ENCODE results near the gene SLC26A1. TPM values are rescaled to one million over a fixed set of nuclear protein-coding genes. Genes with fewer than 3 reads are reported as not detected.
A peak's percentile ranks its signal among the peaks of the same experiment; 100 is the strongest.

Gene SLC26A1
- total RNA-seq, 1 donor from 2014 or later = not detected

DNA sequence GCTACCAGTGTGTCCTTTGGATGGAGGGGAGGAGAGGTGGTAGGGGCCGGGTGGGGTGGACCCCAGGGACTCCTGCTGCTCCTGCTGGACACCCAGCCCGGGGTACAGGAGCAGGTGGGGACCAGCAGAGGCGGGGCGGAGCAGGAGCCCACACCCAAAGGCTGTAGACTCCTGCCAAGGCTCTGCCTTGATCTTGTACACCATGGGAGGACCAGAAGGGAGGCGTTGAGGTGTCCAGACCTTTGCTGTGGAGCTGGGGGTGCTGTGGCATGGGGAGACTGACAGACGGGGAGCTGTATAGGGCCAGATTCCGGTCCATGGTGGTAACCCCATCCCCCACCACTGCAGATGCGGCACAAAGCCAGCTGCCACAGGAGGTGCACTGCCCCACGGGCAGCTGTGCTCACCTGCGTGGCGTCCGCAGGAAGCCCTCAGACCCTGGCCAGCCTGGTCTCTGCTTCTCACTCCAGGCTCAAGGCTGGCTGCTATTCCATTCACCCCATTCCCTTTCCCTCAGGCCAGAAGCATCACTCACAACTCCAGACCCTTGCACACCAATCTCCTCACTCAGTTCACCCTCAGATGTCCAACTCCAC, 5.0 kb upstream of the SLC26A1 start:
- no peak for DNase-seq

DNA sequence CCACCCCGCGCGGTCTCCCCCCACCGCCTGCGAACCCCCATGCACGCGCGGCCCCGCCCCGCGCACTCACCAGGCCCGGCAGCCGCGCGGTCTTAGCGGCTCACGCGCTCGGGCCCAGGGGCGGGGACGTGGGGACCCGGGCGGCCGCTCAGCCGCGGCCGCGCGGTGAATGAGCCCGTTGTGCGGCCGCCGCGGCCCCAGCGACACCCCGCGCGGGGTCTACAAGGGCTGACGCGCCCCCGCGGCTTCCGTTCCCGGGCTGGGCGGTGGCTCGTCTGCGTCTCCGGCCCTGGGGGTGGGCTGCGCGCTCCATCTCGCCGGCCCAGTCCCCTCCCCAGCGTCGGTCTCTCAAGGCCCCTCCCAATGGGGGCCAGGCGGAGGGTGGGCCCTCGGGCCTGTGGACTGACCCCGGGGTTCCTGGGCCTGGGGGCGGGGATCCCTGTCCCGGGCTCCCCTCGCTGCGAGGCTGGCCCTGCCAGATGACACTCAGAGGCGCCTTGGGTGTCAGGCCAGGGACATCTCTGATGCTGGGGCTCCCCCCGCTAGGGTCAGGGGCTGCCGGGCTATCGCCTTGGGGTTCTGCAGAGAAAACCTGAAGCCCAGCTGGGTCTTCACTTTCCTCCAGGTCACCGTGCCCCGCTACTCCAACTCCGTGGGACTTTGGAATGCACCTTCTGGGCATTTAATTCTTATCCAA, 4.3 kb upstream of the SLC26A1 start:
- peak; percentile 28 for DNase-seq

DNA sequence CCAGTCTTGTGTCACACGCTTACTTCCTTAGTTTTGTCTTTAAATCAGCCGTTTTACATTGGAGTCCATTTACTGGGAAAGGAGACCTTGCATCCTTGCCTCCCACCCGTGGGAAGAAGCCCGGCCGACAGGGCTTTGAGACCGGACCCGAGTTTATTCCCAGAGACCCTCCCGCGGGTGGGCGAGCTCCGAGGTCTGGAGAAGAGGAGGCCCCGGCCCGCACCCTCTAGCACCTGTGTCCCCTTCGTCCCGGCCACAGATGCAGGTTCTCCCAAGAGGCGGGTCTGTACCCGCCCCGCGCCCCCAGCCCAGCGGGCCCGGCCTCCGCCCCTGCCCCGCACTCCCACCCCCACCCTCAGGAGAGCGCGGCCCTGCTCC, 3.8 kb upstream of the SLC26A1 start:
- DNase-seq = no peak

DNA sequence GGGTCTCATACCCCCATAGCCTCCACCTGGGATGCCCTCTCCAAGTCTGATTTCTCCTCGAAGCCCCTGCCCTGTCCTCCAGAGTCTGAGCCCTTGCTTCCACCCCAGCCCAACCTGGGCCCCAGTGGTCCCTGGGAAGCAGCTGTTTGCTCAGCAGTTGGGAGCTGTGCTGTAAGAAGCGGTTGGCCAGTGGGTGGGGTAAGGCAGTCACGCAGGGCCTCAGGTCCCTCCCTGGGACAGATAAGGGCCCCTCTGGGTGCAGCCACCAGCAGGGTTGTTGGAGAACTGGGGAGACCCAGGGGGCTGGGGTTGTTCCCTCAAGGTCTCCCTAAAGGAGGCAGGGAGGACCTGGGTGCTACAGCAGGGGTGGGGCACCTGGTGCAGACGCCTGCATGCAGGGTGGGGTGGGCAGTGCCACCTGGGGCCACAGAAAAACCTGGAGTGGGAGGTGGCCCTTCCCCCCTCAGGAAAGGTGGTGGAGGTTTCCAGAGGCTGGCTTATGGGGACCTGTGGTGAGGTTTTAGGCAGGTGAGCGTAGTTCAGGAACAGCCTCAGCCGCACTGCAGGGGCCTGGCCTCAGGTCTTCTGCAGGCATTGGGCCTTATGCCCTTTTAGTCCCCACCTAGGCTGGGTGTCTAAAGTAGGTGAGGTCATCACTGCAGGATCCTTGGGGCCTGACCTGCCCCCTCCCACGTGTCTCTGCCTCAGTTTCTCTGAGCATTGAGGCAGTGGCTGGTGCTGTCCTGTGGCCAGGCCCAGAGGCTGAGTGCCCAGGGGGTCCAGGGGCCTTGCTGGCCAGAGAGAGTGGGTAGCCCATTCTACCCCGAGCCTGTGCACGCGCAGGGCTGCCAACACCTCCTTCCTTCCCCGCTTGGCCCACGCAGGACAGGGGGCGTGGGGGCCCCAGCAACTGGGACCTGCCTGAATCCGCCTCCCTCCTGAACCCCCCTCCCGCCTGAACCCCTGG, 3.1 kb upstream of the SLC26A1 start:
- DNase-seq = no peak

DNA sequence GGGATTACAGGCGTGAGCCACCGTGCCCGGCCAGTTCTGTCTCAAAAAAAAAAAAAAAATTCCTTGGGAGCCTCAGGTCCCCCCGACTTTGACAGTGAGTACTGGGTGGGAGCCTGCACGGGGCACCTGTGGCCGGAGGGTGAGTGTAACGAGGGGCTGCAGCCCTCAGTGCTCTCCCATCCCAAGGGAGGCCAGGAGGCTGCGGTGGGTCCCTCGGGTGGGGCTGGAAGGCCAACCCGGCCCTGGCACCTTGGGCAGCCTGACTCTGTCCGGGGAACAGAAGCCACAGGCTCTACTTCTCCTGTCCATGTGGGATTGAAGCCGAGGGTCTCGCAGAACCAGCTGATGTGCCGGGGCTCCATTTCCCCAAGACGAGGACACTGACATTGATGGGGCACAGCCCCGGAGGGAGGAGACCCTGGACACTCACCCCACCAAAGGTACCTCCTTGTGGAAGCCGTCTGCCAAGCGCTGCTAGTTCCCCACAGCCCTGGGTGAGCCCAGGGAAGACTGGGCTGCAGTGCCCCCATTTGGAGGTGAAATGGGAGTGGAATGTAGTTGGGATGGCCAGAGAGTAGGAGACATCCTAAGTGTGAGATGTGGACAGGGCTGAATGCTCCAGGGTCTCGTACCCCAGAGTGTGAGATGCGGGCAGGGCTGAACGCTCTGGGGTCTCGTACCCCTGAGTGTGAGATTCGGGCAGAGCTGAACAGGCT, 2.3 kb upstream of the SLC26A1 start:
- DNase-seq = no peak

DNA sequence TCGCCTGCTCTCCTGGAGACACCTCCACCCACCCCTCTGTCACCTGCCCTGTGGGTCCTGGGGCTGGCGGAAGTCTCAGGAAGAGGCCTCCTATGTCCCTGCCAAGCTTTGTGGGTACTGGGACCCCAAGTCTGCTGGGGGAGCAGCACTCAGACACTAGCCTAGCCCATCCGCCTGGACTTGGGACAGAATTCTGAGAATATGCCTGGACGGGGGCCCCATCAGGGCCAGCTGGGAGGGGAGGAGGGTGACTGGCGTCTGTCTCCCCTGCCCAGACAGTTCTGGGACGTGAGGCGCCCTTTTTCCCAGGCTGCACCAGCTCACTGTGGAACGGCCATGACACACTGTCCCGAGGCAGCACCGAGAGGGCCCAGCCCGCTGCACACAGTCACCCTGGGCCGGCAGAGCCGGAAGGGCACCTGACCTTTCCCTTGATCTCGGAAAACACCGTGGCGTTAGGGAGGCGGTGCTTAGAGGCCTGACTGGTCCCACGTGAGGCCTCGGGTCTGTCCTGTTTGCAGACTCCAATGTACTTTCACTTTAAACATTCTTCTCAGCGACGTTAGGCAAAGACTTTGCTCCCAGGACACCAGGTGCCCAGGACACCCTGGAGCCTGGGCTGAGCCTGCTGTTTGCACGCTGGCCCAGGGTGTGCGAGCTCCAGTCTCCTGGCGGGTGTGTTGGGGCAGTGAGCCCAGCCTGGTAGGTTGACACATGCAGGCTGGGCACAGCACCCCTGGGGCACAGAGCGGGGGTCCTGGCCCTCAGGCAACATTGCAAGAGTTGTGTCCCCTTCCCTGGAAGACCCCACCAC, 700 bp downstream of the SLC26A1 start:
- peak; percentile 82 for DNase-seq

DNA sequence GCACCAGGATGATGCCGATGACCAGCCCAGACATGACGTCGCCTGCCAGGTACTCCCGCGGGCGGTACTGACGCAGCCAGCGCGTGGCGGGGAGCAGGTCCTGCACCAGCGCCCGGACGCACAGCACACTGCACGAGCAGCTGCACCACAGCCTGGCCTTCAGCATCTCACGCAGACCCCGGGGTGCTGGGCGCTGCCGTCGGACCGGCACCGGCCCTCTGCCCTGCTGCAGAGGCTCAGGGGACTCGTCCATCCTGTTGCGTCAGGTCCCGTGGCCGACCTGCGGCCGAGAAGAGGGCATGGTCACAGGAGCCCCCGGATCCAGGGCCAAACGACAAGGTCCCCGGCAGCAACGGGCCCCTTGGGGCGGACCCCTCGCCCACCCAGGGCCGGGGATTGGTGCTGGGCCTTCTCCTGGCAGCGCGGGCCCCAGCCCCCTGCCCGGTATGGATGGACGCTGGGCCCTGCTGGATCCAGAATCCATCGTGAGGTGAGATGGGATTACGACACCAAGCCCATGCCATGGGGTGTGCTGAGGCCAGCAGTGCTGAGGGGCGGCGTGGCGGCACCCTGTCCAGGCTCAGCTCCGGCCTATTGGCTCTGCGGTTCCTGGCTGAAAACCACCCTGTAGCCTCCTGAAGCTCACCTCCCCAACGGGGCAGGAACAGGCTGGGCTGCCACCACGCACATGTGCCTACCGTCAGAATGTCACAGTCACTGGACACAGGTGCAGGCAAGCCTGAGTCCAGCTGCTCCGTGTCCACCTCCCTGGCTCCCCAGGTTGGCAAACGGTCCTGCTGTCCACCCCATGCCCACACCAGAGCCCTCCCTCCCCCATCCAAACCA, 1.5 kb downstream of the SLC26A1 start:
- DNase-seq = no peak

DNA sequence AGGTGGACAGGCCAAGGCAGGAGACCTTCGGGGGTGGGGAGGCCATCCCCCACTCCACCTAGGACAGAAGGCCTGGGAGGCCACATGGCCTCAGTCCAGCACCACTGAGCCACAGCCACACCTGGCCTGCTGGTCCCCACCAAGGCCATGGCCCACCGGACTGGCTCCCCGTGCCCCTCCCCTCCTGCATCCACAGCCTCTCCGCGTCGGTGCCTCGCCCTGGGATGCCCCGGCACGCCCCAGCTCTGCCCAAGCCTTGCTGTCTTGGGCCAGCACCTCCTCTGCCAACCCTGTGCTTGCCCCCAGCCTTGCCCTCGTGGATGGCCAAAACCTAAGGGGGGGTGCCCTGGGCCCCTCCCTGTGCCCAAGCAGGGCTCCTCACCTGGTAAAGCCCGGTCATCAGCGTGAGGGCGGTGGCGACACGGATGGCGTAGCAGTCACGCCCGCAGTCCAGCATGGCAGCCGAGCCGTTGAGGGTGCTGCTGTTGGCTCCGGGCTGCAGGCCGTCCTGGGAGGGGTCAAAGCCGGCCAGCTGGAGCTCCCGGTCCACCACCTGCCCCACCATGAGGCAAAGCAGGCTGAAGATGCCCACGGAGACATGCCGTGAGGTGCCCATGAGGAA, 2.3 kb downstream of the SLC26A1 start:
- DNase-seq = no peak

DNA sequence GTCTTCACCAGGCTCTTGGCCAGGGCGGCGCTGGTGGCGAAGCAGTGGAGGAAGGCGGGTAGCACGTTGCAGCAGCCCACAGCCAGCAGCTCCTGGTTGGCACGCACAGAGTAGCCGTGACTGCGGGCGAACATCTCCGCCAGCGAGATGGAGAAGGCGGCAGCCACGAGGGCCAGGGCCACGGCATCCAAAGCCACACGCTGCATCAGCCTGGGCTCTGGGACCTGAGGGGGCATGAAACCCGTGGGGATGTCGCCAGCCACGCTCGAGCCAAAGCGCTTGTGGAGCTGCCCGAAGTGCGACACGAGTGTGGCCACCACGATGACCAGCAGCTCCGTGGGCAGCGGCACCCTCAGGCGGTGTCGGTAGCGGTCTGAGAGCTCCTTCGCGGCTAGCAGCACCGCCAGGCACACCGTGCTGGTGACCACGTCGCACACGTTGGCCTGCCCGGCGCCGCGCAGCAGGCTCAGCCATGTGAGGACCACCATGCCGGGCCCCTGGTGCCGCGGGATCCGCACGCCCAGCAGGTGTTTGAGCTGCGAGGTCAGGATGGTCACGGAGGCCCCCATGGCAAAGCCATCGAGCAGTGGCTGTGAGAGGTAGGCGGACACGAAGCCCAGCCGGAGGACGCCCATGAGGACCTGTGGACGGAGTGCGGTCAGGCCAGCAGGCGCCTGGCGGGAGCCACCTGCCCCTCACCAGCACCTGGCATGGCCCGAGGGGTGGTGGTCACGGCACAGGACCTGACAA, 3.3 kb downstream of the SLC26A1 start:
- no peak for DNase-seq

DNA sequence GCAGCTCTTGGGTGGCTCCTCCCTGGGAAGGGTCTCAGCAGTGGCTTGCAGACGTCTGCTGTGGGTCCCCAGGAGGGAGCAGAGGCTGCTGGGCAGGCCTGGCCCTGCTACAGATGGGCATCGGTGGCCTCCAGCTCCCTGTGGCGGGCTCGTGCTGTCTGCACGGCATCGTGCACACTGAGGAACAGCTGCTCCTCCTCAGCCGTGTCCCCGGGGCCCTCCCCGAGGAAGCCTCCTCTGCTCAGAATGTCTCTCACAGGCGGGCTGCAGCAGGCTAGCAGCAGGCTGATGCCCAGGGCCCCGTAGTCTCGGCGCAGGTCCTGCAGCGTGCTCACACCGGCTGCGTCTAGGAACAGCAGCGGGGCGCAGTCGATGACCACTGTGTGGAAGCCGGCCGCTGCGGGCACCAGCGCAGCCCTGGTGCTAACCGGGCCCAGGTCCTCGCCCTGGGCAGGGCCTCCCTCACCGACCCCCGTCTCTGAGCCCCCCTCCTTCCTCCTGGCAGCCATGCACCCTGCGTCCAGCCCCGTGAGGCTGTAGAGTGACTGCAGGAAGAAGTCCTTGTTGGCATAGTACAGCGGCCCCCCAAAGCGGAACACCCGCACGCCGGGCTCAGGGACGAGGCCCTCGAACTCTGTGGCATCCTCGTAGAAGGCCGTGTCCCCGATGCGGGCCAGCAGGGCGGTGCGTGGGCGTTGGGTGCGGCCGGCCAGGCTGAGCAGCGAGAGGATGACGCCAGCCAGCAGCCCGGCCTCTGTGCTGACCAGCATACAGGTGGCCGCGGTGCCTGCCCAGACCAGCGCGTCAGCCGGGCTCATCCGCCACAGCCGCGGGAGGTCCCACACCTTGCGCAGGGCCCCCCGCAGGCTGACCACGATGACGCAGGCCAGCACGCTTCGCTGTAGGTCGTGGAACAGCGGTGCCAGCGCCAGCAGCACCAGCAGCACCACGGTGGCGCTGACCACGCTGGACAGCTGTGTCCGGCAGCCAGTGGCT, 4.2 kb downstream of the SLC26A1 start:
- DNase-seq = no peak

DNA sequence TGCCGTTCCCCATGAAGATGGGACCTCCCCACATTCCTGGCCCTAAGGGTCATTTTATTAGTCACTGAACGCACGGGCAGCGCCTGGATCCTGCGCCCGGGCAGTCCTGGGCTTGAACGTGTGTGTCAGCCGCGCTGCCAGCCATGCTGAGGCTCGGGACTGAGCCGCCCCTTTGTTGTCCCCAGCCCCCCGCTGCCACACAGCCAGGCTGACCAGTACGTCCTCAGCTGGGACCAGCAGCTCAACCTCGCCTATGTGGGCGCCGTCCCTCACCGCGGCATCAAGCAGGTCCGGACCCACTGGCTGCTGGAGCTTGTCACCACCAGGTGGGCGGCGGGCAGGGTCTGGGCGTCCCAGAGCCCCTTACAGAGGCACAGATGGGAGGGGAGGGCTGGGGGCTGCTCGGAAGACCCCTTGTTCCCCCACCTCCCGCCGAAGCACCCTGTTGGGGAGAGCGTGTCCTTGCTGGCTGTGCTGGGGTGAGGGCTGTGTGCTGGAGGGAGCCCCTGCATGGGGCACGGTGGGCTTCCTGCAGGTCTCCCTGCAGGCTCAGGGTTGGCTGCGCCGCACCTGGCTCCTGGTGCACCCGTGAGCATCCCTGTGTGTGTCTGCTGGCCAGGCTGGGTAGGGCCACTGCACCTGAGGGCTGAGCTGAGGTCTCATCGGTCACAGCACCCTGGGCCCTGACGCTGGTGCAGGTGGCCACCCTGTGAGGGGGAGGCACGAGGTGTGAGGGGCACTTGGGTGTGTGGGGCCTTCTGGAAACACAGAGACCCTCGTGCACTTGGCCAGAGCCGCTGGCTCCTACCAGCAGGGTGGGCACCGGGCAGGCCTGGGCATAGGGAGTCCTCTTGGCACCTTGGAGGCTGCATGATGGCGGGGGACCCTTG, 5.3 kb downstream of the SLC26A1 start:
- peak; percentile 50 for DNase-seq

DNA sequence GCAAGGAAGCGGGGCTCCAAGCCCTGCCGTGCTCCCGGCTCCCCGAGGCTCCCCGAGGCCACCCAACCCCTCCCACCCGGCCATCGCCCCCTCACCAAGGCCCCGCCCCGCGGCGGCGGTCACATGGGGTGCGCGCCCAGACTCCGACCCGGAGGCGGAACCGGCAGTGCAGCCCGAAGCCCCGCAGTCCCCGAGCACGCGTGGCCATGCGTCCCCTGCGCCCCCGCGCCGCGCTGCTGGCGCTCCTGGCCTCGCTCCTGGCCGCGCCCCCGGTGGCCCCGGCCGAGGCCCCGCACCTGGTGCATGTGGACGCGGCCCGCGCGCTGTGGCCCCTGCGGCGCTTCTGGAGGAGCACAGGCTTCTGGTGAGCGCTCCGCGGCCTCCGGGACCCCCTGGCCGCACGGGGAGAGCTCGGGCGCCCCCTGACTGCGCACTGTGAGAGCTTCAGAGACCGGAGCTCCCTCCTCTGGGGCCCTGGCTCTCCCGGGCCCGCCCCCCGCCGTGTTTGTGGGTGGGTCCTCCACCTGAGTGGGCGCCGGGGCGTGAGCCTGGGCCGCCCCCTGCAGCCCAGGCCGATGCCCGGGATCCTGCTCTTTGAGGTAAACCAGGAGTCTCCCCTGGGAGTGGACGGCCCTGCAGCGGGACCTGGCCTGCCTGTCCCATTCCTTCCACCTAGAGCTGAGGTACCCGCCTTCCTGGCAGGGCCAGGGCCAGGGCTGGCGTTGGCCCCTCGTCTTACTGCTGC, 6.2 kb downstream of the SLC26A1 start, which contains the start of gene IDUA:
TSS of gene IDUA (plus strand) at position 166 of the 745 bp plus-strand sequence. CDS start at position 207, 41 bp downstream.
- DNase-seq = peak; percentile 83

DNA sequence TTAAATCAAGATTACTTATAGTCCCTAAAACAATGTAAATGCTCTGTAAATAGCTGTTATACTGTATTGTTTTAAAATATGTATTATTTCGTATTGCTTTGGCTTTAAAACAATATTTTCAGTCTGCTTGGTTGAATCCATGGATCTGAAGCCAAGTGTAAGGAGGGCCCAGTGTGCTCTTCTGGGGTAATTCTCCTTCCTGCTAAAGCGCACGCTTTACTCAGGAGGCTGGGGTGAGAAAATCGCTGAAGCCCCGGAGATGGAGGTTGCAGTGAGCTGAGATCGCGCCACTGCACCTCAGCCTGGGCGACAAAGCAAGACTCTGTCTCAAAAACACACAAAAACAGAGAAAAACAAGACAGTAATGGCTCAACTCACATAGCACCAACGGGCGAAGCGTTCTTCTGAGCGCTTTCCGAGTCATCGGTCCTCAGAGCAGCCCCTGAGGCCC, 6.8 kb downstream of the SLC26A1 start:
- no peak for DNase-seq

DNA sequence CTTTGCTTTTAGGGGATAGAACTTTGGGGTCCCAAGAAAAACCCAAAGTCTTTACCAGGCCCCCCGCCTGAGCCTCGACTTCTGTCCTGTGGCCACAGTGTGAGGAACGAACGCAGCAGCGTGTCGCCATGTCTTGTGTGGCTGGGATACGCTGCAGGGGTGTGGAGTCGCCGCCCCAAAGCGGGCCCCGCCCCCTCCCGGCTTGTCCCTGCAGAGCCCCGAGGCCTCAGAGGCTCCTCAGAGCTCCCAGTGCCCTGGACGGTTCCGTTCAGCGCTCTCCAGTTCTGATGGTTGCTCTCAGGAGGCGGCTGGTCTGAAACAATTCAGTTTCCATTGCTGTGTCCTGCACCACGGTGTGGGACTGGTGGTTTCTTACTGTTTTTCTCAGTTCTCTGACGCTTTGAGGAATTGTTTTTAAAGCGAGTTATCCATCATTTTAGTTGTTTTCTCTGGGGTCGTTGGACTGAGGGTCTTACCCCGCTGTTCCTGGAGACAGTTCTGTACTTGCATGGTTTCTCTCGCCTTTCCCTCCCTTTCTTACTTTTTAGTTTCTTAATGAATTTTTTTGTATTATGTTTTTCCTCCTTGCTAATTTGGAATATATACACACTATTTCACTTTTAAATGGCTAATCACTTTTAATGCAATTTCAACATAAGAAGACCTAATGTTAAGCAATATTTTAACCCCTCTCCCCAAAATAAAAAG, 7.9 kb downstream of the SLC26A1 start:
- no peak for DNase-seq

DNA sequence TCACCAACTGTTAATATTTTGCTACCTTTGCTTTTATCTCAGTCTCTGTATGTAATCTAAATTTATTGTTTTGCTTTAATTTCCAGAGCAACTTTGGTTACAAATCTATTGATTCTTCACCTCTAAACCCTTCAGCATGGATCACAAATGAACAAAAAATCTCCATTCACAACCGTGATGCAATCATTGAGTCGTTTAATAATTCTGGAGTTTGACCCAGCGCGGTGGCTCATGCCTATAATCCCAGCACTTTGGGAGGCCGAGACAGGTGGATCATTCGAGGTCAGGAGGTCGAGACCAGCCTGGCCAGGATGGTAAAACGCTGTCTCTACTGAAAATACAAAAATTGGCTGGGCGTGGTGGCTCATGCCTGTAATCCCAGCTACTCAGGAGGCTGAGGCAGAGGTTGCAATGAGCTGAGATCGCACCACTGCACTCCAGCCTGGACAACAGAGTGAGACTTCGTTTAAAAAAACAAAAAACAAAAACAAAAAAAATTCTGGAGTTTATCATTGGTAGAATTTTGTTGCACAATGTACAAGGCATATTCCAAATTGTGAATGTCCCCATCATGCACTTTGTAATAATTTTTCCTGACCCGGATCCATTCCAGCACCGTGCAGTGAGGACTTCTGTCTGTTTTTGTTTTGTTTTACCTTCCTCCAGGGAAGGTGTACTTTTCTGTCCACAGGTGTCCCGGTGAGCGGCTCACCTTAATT, 8.7 kb downstream of the SLC26A1 start:
- DNase-seq = no peak

Measured in dermis blood vessel endothelial cell (primary cell).